Measurements from ENCODE around the gene TPSB2.
A peak's percentile ranks its signal among the peaks of the same experiment; 100 is the strongest.

TPSB2 gene

GRCh38 chr16:1194665-1195392, 35.2 kb downstream of the TPSB2 start:
- H3K36me3 ChIP-seq (ENCODE audit: control insufficient read depth in 2 of 2, insufficient read depth in 1 of 2, low read length in 2 of 2), result no peaks in the 10 kb centered on the region
- H3K9me3 ChIP-seq (ENCODE audit: control insufficient read depth, insufficient read depth, low read depth, low read length), result no peaks in the 10 kb centered on the region
- POLR2A ChIA-PET, result no interaction called here
- no peak overlapping the region for H3K4me3 ChIP-seq (ENCODE audit: low read depth, low read length)
- CTCF ChIA-PET, result interaction anchor here (0.6 to 0.7 kb wide), 2 partner anchors 13 to 1107 kb away, joined by 3 read pairs; no protein-coding TSS in a partner anchor
- H3K27ac ChIP-seq (ENCODE audit: extremely low read depth, low read depth, low read length), result no peak overlapping the region
- H3K4me1 ChIP-seq (ENCODE audit: control insufficient read depth, insufficient read depth, low read length), result peaks cover 3% of the 10 kb centered on the region; the same call in 1 of the 2 replicates
- TF ChIP-seq ZIC2 (tag by site-specific recombination; IDR thresholded peaks at IDR 0.05) (0 out of 2 replicates have a peak, but pooled peaks have one; percentile 7), ZNF792 (tag by site-specific recombination; IDR thresholded peaks at IDR 0.05) (no peak), INSM2 (tag by site-specific recombination; IDR thresholded peaks at IDR 0.05) (no peak), CTCF (tag by site-specific recombination; IDR thresholded peaks at IDR 0.05) (peak; percentile 81), ZBTB7A (tag by site-specific recombination; IDR thresholded peaks at IDR 0.05; ENCODE audit: low read depth) (0 out of 2 replicates have a peak, but pooled peaks have one; percentile 6), ELK4 (IDR thresholded peaks at IDR 0.05; ENCODE audit: borderline replicate concordance, low read depth, low read length) (no peak), ZNF658 (tag by site-specific recombination; IDR thresholded peaks at IDR 0.05) (no peak), ZBTB21 (tag by site-specific recombination; IDR thresholded peaks at IDR 0.05) (no peak), ZNF623 (tag by site-specific recombination; IDR thresholded peaks at IDR 0.05) (no peak), ZNF600 (tag by site-specific recombination; IDR thresholded peaks at IDR 0.05) (peak; percentile 80), ZNF248 (tag by site-specific recombination; IDR thresholded peaks at IDR 0.05) (no peak), ZNF514 (tag by site-specific recombination; IDR thresholded peaks at IDR 0.05) (no peak), ZBTB20 (tag by site-specific recombination; IDR thresholded peaks at IDR 0.05) (no peak), PBX3 (CRISPR knock-in tag; IDR thresholded peaks at IDR 0.05) (0 out of 2 replicates have a peak, but pooled peaks have one; percentile 42), ZNF518A (tag by site-specific recombination; conservative IDR thresholded peaks at IDR 0.05; ENCODE audit: low read depth) (no peak), TSHZ1 (tag by site-specific recombination; IDR thresholded peaks at IDR 0.05; ENCODE audit: borderline replicate concordance) (no peak), GLIS2 (tag by site-specific recombination; IDR thresholded peaks at IDR 0.05) (peak; percentile 79), ZSCAN5A (tag by site-specific recombination; IDR thresholded peaks at IDR 0.05) (0 out of 2 replicates have a peak, but pooled peaks have one; percentile 15), ZBTB26 (tag by site-specific recombination; optimal IDR thresholded peaks at IDR 0.05) (peak; percentile 44)
